PC-3 (cell line): ENCODE results near the gene HHAT.

ENCODE experiments used
- CTCF ChIP-seq: fragments of 300-600 bp; sonication (generic); conservative IDR thresholded peaks from 2 replicates; pipeline ENCODE4 v1.5.1; 2017; ENCODE audit warnings: antibody characterized with exemption, low read depth, mild to moderate bottlenecking, low read length
- EZH2 ChIP-seq: fragments of 300-600 bp; sonication (generic); IDR thresholded peaks from one replicate; pipeline ENCODE4 v1.6.1; 2017; ENCODE audit warnings: antibody characterized with exemption, mild to moderate bottlenecking, low read length; ENCODE audit not compliant: unreplicated experiment
- EZH2phosphoT487 ChIP-seq: fragments of 300-600 bp; sonication (generic); IDR thresholded peaks from 2 replicates; pipeline ENCODE4 v1.6.1; 2018; ENCODE audit warnings: mild to moderate bottlenecking, antibody characterized with exemption, low read length, borderline replicate concordance

GRCh38 chr1:210434223-210434622, 105.5 kb downstream of the HHAT start:
- TF ChIP-seq EZH2 (no peak), CTCF (no peak), EZH2phosphoT487 (no peak)
